Subcutaneous abdominal adipose tissue (tissue), 5 donors: ENCODE measurements around the gene TRMT44.

Experiments used
- H3K27ac ChIP-seq: one replicate; pipeline ENCODE4 v1.7.0; 2013; ENCODE audit warnings: low read depth, mild to moderate bottlenecking, inconsistent platforms, low read length, moderate library complexity
- H3K27me3 ChIP-seq, 5 donors: one replicate each; pipeline ENCODE4 v1.7.0; 2013; ENCODE audit warnings: low read length in 5 of 5, inconsistent platforms in 1 of 5; ENCODE audit not compliant: control insufficient read depth in 5 of 5, insufficient read depth in 4 of 5
- H3K36me3 ChIP-seq, 5 donors: one replicate each; pipeline ENCODE4 v1.7.0; 2013; ENCODE audit warnings: low read length in 5 of 5; ENCODE audit not compliant: control insufficient read depth in 5 of 5, insufficient read depth in 5 of 5
- H3K4me1 ChIP-seq, 5 donors: one replicate each; pipeline ENCODE4 v1.7.0; 2013; ENCODE audit warnings: low read length in 5 of 5, mild to moderate bottlenecking in 3 of 5, moderate library complexity in 1 of 5; ENCODE audit not compliant: control insufficient read depth in 5 of 5, insufficient read depth in 5 of 5
- H3K4me3 ChIP-seq, 5 donors: one replicate each; pipeline ENCODE4 v1.7.0; 2013; ENCODE audit warnings: low read length in 5 of 5, low read depth in 1 of 5
- H3K9ac ChIP-seq, 5 donors: one replicate each; pipeline ENCODE4 v1.7.0; 2013; ENCODE audit warnings: low read length in 5 of 5, mild to moderate bottlenecking in 4 of 5, moderate library complexity in 3 of 5
- H3K9me3 ChIP-seq, 5 donors: one replicate each; pipeline ENCODE4 v1.7.0; 2013; ENCODE audit warnings: low read length in 5 of 5; ENCODE audit not compliant: control insufficient read depth in 5 of 5
- donor health status: healthy.
- donor health status: healthy.
- donor health status: healthy.
- donor health status: healthy.
- donor health status: healthy.

Gene TRMT44

GRCh38 chr4:8398347-8398746 lies 42.2 kb upstream of the TRMT44 start:
- H3K27ac ChIP-seq: no peak overlapping the region
- peaks cover 16 to 43% (median 33%) of the 10 kb centered on the region in 5 donors for H3K4me1 ChIP-seq
- no peaks in the 10 kb centered on the region for H3K9me3 ChIP-seq
- peaks cover 0 to 47% (median 33%) of the 10 kb centered on the region in 5 donors for H3K36me3 ChIP-seq
- H3K27me3 ChIP-seq: no peaks in the 10 kb centered on the region
- no peak overlapping the region for H3K4me3 ChIP-seq
- no peak overlapping the region for H3K9ac ChIP-seq

DNA sequence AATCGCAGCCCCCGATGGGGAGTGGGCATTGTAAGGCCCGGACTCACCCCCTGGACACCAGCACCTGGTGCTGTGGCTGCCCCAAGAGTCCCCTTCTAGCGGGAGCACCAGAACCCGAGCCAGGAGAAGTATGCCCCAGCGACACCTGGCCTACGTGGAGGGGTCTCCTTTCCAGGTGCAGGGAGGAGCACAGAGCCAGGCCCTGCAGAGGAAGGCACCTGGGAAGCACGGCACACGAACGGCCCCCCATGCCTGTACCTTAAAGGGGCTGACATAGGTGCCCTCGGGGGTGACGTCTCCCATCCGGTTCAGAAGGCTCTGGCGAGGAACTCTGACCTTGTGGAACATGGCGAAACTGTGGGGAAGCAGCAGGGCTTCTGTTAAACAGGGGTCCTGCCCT lies 41.3 kb upstream of the TRMT44 start:
- Histone ChIP-seq H3K27ac (no peak overlapping the region), H3K36me3 (peaks cover 0 to 50% (median 38%) of the 10 kb centered on the region in 5 donors), H3K27me3 (no peaks in the 10 kb centered on the region), H3K4me3 (no peak overlapping the region), H3K4me1 (peaks cover 8 to 33% (median 25%) of the 10 kb centered on the region in 5 donors), H3K9ac (no peak overlapping the region), H3K9me3 (no peaks in the 10 kb centered on the region)

DNA sequence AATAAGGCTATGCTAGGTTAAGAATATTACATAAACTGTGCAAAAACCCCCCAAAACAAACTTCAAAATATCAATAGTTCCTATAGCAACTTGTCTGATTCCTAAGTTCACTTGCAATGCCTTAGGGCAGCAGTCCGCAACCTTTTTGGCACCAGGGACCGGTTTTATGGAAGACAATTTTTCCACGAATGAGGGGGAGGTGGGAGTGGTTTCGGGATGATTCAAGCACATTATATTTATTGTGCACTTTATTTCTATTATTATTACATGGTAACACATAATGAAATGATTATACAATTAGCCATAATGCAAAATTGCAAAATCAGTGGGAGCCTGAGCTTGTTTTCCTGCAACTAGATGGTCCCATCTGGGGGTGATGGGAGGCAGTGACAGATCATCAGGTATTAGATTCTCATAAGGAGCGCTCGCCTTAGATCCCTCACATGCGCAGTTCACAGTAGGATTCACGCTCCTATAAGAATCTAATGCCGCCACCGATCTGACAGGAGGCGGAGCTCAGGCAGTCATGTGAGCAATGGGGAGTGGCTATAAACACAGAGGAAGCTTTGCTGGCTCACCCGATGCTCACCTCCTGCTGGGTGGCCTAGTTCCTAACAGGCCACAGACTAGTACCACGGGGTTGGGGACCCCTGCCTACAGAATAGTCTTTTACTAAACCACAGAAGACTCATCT lies 39.8 kb upstream of the TRMT44 start:
- H3K36me3 ChIP-seq: peaks cover 0 to 53% (median 46%) of the 10 kb centered on the region in 5 donors
- H3K9ac ChIP-seq: no peak overlapping the region
- peaks cover 5 to 27% (median 19%) of the 10 kb centered on the region in 5 donors for H3K4me1 ChIP-seq
- peak overlapping the region; percentile 66 for H3K27ac ChIP-seq
- no peaks in the 10 kb centered on the region for H3K27me3 ChIP-seq
- no peak overlapping the region for H3K4me3 ChIP-seq
- no peaks in the 10 kb centered on the region for H3K9me3 ChIP-seq

DNA sequence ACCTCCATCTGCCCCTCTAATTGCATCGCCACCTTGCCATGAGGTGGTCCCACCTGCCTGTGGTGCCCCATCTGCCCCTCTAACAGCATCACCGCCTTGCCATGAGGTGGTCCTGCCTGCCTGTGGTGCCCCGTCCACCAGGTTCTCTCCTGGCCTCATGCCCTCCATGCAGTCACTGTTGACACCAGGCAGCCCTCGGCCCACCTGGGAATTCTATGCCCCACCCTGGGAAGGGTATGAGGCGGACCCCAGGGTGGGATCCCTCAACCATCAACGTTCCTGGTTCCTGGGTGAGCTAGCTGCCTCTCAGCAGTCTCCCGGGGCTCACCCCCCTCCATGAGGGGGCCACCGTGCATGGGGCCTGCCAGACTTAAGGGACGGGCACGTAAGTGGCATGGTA lies 38.9 kb upstream of the TRMT44 start:
- H3K4me3 ChIP-seq: no peak overlapping the region
- no peak overlapping the region for H3K9ac ChIP-seq
- no peaks in the 10 kb centered on the region for H3K27me3 ChIP-seq
- H3K27ac ChIP-seq: peak overlapping the region; percentile 66
- no peaks in the 10 kb centered on the region for H3K9me3 ChIP-seq
- H3K36me3 ChIP-seq: peaks cover 0 to 50% (median 43%) of the 10 kb centered on the region in 5 donors
- peaks cover 5 to 27% (median 19%) of the 10 kb centered on the region in 5 donors for H3K4me1 ChIP-seq

- peaks cover 0 to 45% (median 38%) of the 10 kb centered on the region in 5 donors for H3K36me3 ChIP-seq
- H3K4me1 ChIP-seq: peaks cover 5 to 27% (median 19%) of the 10 kb centered on the region in 5 donors
These were observed 38.4 kb upstream of the TRMT44 start for GRCh38 chr4:8402181-8402597.

GRCh38 chr4:8402640-8403039 lies 37.9 kb upstream of the TRMT44 start:
- H3K9me3 ChIP-seq: no peaks in the 10 kb centered on the region
- H3K4me1 ChIP-seq: peaks cover 5 to 27% (median 19%) of the 10 kb centered on the region in 5 donors
- no peak overlapping the region for H3K4me3 ChIP-seq
- H3K27me3 ChIP-seq: no peaks in the 10 kb centered on the region
- H3K36me3 ChIP-seq: peaks cover 0 to 44% (median 38%) of the 10 kb centered on the region in 5 donors
- H3K27ac ChIP-seq: peak overlapping the region; percentile 66
- no peak overlapping the region for H3K9ac ChIP-seq

More at GRCh38 chr4:8402181-8402597, 38.4 kb upstream of the TRMT44 start:
- H3K9ac ChIP-seq: no peak overlapping the region
- H3K27ac ChIP-seq: peak overlapping the region; percentile 66
- H3K27me3 ChIP-seq: no peaks in the 10 kb centered on the region
- no peaks in the 10 kb centered on the region for H3K9me3 ChIP-seq
- no peak overlapping the region for H3K4me3 ChIP-seq

GRCh38 chr4:8403173-8403753 lies 37.3 kb upstream of the TRMT44 start:
- no peak overlapping the region for H3K9ac ChIP-seq
- no peak overlapping the region for H3K4me3 ChIP-seq
- H3K27ac ChIP-seq: peak overlapping the region; percentile 66
- H3K9me3 ChIP-seq: no peaks in the 10 kb centered on the region
- no peaks in the 10 kb centered on the region for H3K27me3 ChIP-seq
- H3K4me1 ChIP-seq: peaks cover 5 to 27% (median 19%) of the 10 kb centered on the region in 5 donors
- H3K36me3 ChIP-seq: peaks cover 0 to 48% (median 43%) of the 10 kb centered on the region in 5 donors

- no peak overlapping the region for H3K27ac ChIP-seq
- no peak overlapping the region for H3K9ac ChIP-seq
- no peak overlapping the region for H3K4me3 ChIP-seq
- no peaks in the 10 kb centered on the region for H3K9me3 ChIP-seq
- H3K4me1 ChIP-seq: peaks cover 5 to 27% (median 19%) of the 10 kb centered on the region in 5 donors
- peaks cover 0 to 47% (median 41%) of the 10 kb centered on the region in 5 donors for H3K36me3 ChIP-seq
- H3K27me3 ChIP-seq: no peaks in the 10 kb centered on the region
These were observed 36.6 kb upstream of the TRMT44 start for GRCh38 chr4:8403976-8404375.

GRCh38 chr4:8404791-8405515 lies 35.6 kb upstream of the TRMT44 start:
- H3K36me3 ChIP-seq: peaks cover 0 to 51% (median 36%) of the 10 kb centered on the region in 5 donors
- H3K4me1 ChIP-seq: peaks cover 8 to 35% (median 21%) of the 10 kb centered on the region in 5 donors
- no peak overlapping the region for H3K27ac ChIP-seq

GRCh38 chr4:8405516-8405875 lies 35.1 kb upstream of the TRMT44 start:
- H3K27me3 ChIP-seq: no peaks in the 10 kb centered on the region
- H3K36me3 ChIP-seq: peaks cover 0 to 53% (median 36%) of the 10 kb centered on the region in 5 donors
- no peaks in the 10 kb centered on the region for H3K9me3 ChIP-seq
- no peak overlapping the region for H3K27ac ChIP-seq
- no peak overlapping the region for H3K9ac ChIP-seq
- H3K4me1 ChIP-seq: peaks cover 8 to 38% (median 27%) of the 10 kb centered on the region in 5 donors
- H3K4me3 ChIP-seq: no peak overlapping the region

More at GRCh38 chr4:8404791-8405515, 35.6 kb upstream of the TRMT44 start:
- no peak overlapping the region for H3K9ac ChIP-seq
- H3K27me3 ChIP-seq: no peaks in the 10 kb centered on the region
- no peak overlapping the region for H3K4me3 ChIP-seq
- no peaks in the 10 kb centered on the region for H3K9me3 ChIP-seq
